ENCODE data around the gene DIS3L. TPM values are rescaled to one million over a fixed set of nuclear protein-coding genes. Genes with fewer than 3 reads are reported as not detected.

The DIS3L gene
- total and polyA plus RNA-seq, 2 of the 13 experiments (the other 11 are each of a cell fraction or from before 2014, with no cell fraction given) = 21.0 to 50.5 TPM

- TF ChIP-seq ZNF740 (CRISPR knock-in tag; IDR thresholded peaks at IDR 0.05) (no peak), MTF1 (CRISPR knock-in tag; IDR thresholded peaks at IDR 0.05) (no peak), GABPB1 (CRISPR knock-in tag; IDR thresholded peaks at IDR 0.05) (peak; percentile 22; the same call in 1 of the 2 replicates), ZNF543 (CRISPR knock-in tag; IDR thresholded peaks at IDR 0.05) (no peak), ZC3H4 (CRISPR knock-in tag; IDR thresholded peaks at IDR 0.05; ENCODE audit: borderline replicate concordance) (no peak), ZNF24 (IDR thresholded peaks at IDR 0.05) (no peak), NR3C1 (CRISPR knock-in tag; IDR thresholded peaks at IDR 0.05) (no peak), RFX3 (CRISPR knock-in tag; IDR thresholded peaks at IDR 0.05) (no peak), ZNF468 (CRISPR knock-in tag; IDR thresholded peaks at IDR 0.05) (no peak), ZNF788 (CRISPR knock-in tag; IDR thresholded peaks at IDR 0.05; ENCODE audit: borderline replicate concordance) (peak; percentile 28; the same call in 1 of the 2 replicates), ZNF83 (CRISPR knock-in tag; IDR thresholded peaks at IDR 0.05; ENCODE audit: borderline replicate concordance) (no peak), EZH2 (conservative IDR thresholded peaks at IDR 0.05; ENCODE audit: low read depth, low read length) (no peak), ZNF775 (CRISPR knock-in tag; IDR thresholded peaks at IDR 0.05; ENCODE audit: borderline replicate concordance) (no peak), ONECUT2 (CRISPR knock-in tag; IDR thresholded peaks at IDR 0.05) (no peak), ZBTB21 (CRISPR knock-in tag; IDR thresholded peaks at IDR 0.05) (no peak), ARNTL (CRISPR knock-in tag; IDR thresholded peaks at IDR 0.05) (no peak), TCF12 (IDR thresholded peaks at IDR 0.05) (no peak), TCF12 (CRISPR knock-in tag; IDR thresholded peaks at IDR 0.05) (no peak), EED (CRISPR knock-in tag; IDR thresholded peaks at IDR 0.05) (no peak), KLF12 (CRISPR knock-in tag; IDR thresholded peaks at IDR 0.05; ENCODE audit: borderline replicate concordance) (no peak), ZNF747 (CRISPR knock-in tag; IDR thresholded peaks at IDR 0.05; ENCODE audit: borderline replicate concordance) (no peak)
- TF ChIP-seq, protein P1, sequence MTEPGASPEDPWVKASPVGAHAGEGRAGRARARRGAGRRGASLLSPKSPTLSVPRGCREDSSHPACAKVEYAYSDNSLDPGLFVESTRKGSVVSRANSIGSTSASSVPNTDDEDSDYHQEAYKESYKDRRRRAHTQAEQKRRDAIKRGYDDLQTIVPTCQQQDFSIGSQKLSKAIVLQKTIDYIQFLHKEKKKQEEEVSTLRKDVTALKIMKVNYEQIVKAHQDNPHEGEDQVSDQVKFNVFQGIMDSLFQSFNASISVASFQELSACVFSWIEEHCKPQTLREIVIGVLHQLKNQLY (CRISPR knock-in tag; IDR thresholded peaks at IDR 0.05) = no peak
- TF ChIP-seq, protein P2, sequence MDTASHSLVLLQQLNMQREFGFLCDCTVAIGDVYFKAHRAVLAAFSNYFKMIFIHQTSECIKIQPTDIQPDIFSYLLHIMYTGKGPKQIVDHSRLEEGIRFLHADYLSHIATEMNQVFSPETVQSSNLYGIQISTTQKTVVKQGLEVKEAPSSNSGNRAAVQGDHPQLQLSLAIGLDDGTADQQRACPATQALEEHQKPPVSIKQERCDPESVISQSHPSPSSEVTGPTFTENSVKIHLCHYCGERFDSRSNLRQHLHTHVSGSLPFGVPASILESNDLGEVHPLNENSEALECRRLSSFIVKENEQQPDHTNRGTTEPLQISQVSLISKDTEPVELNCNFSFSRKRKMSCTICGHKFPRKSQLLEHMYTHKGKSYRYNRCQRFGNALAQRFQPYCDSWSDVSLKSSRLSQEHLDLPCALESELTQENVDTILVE (CRISPR knock-in tag; IDR thresholded peaks at IDR 0.05) = no peak
- TF ChIP-seq, protein P3, sequence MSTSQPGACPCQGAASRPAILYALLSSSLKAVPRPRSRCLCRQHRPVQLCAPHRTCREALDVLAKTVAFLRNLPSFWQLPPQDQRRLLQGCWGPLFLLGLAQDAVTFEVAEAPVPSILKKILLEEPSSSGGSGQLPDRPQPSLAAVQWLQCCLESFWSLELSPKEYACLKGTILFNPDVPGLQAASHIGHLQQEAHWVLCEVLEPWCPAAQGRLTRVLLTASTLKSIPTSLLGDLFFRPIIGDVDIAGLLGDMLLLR (CRISPR knock-in tag; IDR thresholded peaks at IDR 0.05) = no peak
- TF ChIP-seq, protein P4, sequence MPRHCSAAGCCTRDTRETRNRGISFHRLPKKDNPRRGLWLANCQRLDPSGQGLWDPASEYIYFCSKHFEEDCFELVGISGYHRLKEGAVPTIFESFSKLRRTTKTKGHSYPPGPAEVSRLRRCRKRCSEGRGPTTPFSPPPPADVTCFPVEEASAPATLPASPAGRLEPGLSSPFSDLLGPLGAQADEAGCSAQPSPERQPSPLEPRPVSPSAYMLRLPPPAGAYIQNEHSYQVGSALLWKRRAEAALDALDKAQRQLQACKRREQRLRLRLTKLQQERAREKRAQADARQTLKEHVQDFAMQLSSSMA (CRISPR knock-in tag; IDR thresholded peaks at IDR 0.05) = no peak
Observed at GRCh38 chr15:66251790-66252684, 41.3 kb upstream of the DIS3L start (continued).

All from HepG2 (cell line).